Measurements from ENCODE around the gene LRRC55.

Gene LRRC55

GRCh38 chr11:57228600-57228999 is 46.8 kb downstream of the LRRC55 start:
- Histone ChIP-seq H3K36me3 (ENCODE audit: low read depth) (no peaks in the 10 kb centered on the region), H3K4me1 (ENCODE audit: insufficient read depth, poor library complexity, severe bottlenecking) (no peaks in the 10 kb centered on the region), H3K27me3 (ENCODE audit: insufficient read depth, poor library complexity, severe bottlenecking) (peaks cover 23% of the 10 kb centered on the region), H3K4me3 (ENCODE audit: severe bottlenecking) (no peak overlapping the region), H3K27ac (ENCODE audit: poor library complexity, severe bottlenecking) (no peak overlapping the region), H3K9me3 (ENCODE audit: severe bottlenecking) (no peaks in the 10 kb centered on the region)
- no peak for ATAC-seq (ENCODE audit: low read depth)
- no peak for TF ChIP-seq CTCF (IDR thresholded peaks at IDR 0.05; ENCODE audit: poor library complexity, severe bottlenecking)
- DNase-seq (ENCODE audit: low spot score): no peak

- no peak overlapping the region for H3K4me3 ChIP-seq (ENCODE audit: severe bottlenecking)
- no peak overlapping the region for H3K27ac ChIP-seq (ENCODE audit: poor library complexity, severe bottlenecking)
- peaks cover 26% of the 10 kb centered on the region for H3K27me3 ChIP-seq (ENCODE audit: insufficient read depth, poor library complexity, severe bottlenecking)
- no peaks in the 10 kb centered on the region for H3K36me3 ChIP-seq (ENCODE audit: low read depth)
- no peaks in the 10 kb centered on the region for H3K9me3 ChIP-seq (ENCODE audit: severe bottlenecking)
- TF ChIP-seq CTCF (IDR thresholded peaks at IDR 0.05; ENCODE audit: poor library complexity, severe bottlenecking): no peak
- DNase-seq (ENCODE audit: low spot score) (no peak), ATAC-seq (ENCODE audit: low read depth) (no peak)
- no peaks in the 10 kb centered on the region for H3K4me1 ChIP-seq (ENCODE audit: insufficient read depth, poor library complexity, severe bottlenecking)
Measured at GRCh38 chr11:57230316-57230715, 48.6 kb downstream of the LRRC55 start.

GRCh38 chr11:57230791-57231538 is 49.2 kb downstream of the LRRC55 start:
- no peaks in the 10 kb centered on the region for H3K4me1 ChIP-seq (ENCODE audit: insufficient read depth, poor library complexity, severe bottlenecking)
- H3K27me3 ChIP-seq (ENCODE audit: insufficient read depth, poor library complexity, severe bottlenecking): peaks cover 26% of the 10 kb centered on the region
- no peak overlapping the region for H3K27ac ChIP-seq (ENCODE audit: poor library complexity, severe bottlenecking)
- TF ChIP-seq CTCF (IDR thresholded peaks at IDR 0.05; ENCODE audit: poor library complexity, severe bottlenecking): no peak
- H3K9me3 ChIP-seq (ENCODE audit: severe bottlenecking): no peaks in the 10 kb centered on the region
- DNase-seq (ENCODE audit: low spot score) (no peak), ATAC-seq (ENCODE audit: low read depth) (no peak)
- no peak overlapping the region for H3K4me3 ChIP-seq (ENCODE audit: severe bottlenecking)
- H3K36me3 ChIP-seq (ENCODE audit: low read depth): no peaks in the 10 kb centered on the region

GRCh38 chr11:57231539-57232253 is 49.9 kb downstream of the LRRC55 start:
- no peaks in the 10 kb centered on the region for H3K36me3 ChIP-seq (ENCODE audit: low read depth)
- no peak for TF ChIP-seq CTCF (IDR thresholded peaks at IDR 0.05; ENCODE audit: poor library complexity, severe bottlenecking)
- H3K9me3 ChIP-seq (ENCODE audit: severe bottlenecking): no peaks in the 10 kb centered on the region
- DNase-seq (ENCODE audit: low spot score) (no peak), ATAC-seq (ENCODE audit: low read depth) (no peak)
- H3K4me1 ChIP-seq (ENCODE audit: insufficient read depth, poor library complexity, severe bottlenecking): no peaks in the 10 kb centered on the region
- H3K4me3 ChIP-seq (ENCODE audit: severe bottlenecking): no peak overlapping the region
- H3K27ac ChIP-seq (ENCODE audit: poor library complexity, severe bottlenecking): no peak overlapping the region
- peaks cover 26% of the 10 kb centered on the region for H3K27me3 ChIP-seq (ENCODE audit: insufficient read depth, poor library complexity, severe bottlenecking)

- H3K4me3 ChIP-seq (ENCODE audit: severe bottlenecking): no peak overlapping the region
- H3K9me3 ChIP-seq (ENCODE audit: severe bottlenecking): no peaks in the 10 kb centered on the region
- H3K4me1 ChIP-seq (ENCODE audit: insufficient read depth, poor library complexity, severe bottlenecking): no peaks in the 10 kb centered on the region
- TF ChIP-seq CTCF (IDR thresholded peaks at IDR 0.05; ENCODE audit: poor library complexity, severe bottlenecking): no peak
- no peak for DNase-seq (ENCODE audit: low spot score)
- peaks cover 26% of the 10 kb centered on the region for H3K27me3 ChIP-seq (ENCODE audit: insufficient read depth, poor library complexity, severe bottlenecking)
- H3K36me3 ChIP-seq (ENCODE audit: low read depth): no peaks in the 10 kb centered on the region
- no peak for ATAC-seq (ENCODE audit: low read depth)
- H3K27ac ChIP-seq (ENCODE audit: poor library complexity, severe bottlenecking): no peak overlapping the region
Measured at GRCh38 chr11:57233702-57234101, 51.9 kb downstream of the LRRC55 start.
